SU-DHL-6 (cell line): Measurements from ENCODE around the gene IL2RG.

Source experiments
- H2AFZ ChIP-seq: fragments of 200-600 bp; sonication (generic); 2 replicates; pipeline ENCODE4 v1.6.1; 2014; ENCODE audit warnings: low read depth, mild to moderate bottlenecking, moderate library complexity, mixed read lengths, antibody characterized with exemption, low read length; ENCODE audit not compliant: severe bottlenecking
- H3F3A ChIP-seq: fragments of 200-600 bp; shearing (Covaris generic); 2 replicates; pipeline ENCODE4 v1.6.0; 2016; ENCODE audit warnings: antibody characterized with exemption, mild to moderate bottlenecking; ENCODE audit not compliant: insufficient read depth
- H3K27ac ChIP-seq: fragments of 200-600 bp; sonication (generic); 2 replicates; pipeline ENCODE4 v1.5.1; 2016; ENCODE audit warnings: low read depth, mild to moderate bottlenecking, low read length, moderate library complexity, mixed read lengths
- H3K27me3 ChIP-seq: fragments of 200-600 bp; sonication (generic), shearing (Covaris generic); 2 replicates; pipeline ENCODE4 v1.6.0; 2014; ENCODE audit warnings: mild to moderate bottlenecking, low read length
- H3K36me3 ChIP-seq: fragments of 200-600 bp; sonication (generic); 2 replicates; pipeline ENCODE4 v1.6.1; 2014; ENCODE audit warnings: mild to moderate bottlenecking, low read length, mixed read lengths
- H3K4me2 ChIP-seq: fragments of 300-600, 200-600 bp; shearing (Covaris generic), sonication (generic); 2 replicates; pipeline ENCODE4 v1.6.0; 2014; ENCODE audit warnings: low read length, low read depth, mild to moderate bottlenecking; ENCODE audit not compliant: poor library complexity, severe bottlenecking
- H3K4me3 ChIP-seq: fragments of 200-600 bp; sonication (generic); 2 replicates; pipeline ENCODE4 v1.5.1; 2014; ENCODE audit warnings: antibody characterized with exemption, low read length, mild to moderate bottlenecking, mixed read lengths; ENCODE audit not compliant: insufficient read depth, poor library complexity, severe bottlenecking
- H3K79me2 ChIP-seq: fragments of 200-600 bp; sonication (generic); 2 replicates; pipeline ENCODE4 v1.6.1; 2014; ENCODE audit warnings: mild to moderate bottlenecking, low read length, moderate library complexity; ENCODE audit not compliant: insufficient read depth
- H3K9ac ChIP-seq: fragments of 200-600 bp; sonication (generic); 2 replicates; pipeline ENCODE4 v1.7.0; 2014; ENCODE audit warnings: mild to moderate bottlenecking, low read length
- H3K9me2 ChIP-seq: fragments of 200-600 bp; sonication (generic); replicated peaks from 2 replicates; pipeline ENCODE4 v1.6.1; 2014; ENCODE audit warnings: low read length; ENCODE audit not compliant: insufficient read depth
- H3K9me3 ChIP-seq: fragments of 200-600 bp; sonication (generic); 2 replicates; pipeline ENCODE4 v1.6.1; 2014; ENCODE audit warnings: low read length, mixed read lengths; ENCODE audit not compliant: insufficient read depth
- H4K20me1 ChIP-seq: fragments of 200-600 bp; sonication (generic); 2 replicates; pipeline ENCODE4 v1.6.1; 2014; ENCODE audit warnings: low read depth, mild to moderate bottlenecking, antibody characterized with exemption, low read length, moderate library complexity, mixed read lengths
- CTCF ChIP-seq: fragments of 200-600 bp; sonication (generic); IDR thresholded peaks from one replicate; pipeline ENCODE4 v1.5.1; 2017; ENCODE audit warnings: antibody characterized with exemption, mild to moderate bottlenecking, low read length, moderate library complexity; ENCODE audit not compliant: insufficient read depth, poor library complexity, severe bottlenecking
- EZH2phosphoT487 ChIP-seq: fragments of 200-600 bp; sonication (generic), shearing (Covaris generic); conservative IDR thresholded peaks from 2 replicates; pipeline ENCODE4 v1.6.1; 2018; ENCODE audit warnings: mild to moderate bottlenecking, antibody characterized with exemption, low read length, moderate library complexity, mixed read lengths

Gene IL2RG

GRCh38 chrX:71117358-71117757 is 6.0 kb upstream of the IL2RG start:
- no peaks in the 10 kb centered on the region for H3K9me3 ChIP-seq
- H3K79me2 ChIP-seq, result no peaks in the 10 kb centered on the region
- peak overlapping the region; percentile 90 for H3K4me2 ChIP-seq
- no peaks in the 10 kb centered on the region for H3K9me2 ChIP-seq
- H3K4me3 ChIP-seq, result peak overlapping the region; percentile 72
- no peaks in the 10 kb centered on the region for H4K20me1 ChIP-seq
- peaks cover 8% of the 10 kb centered on the region for H3F3A ChIP-seq
- peak overlapping the region; percentile 77 for H2AFZ ChIP-seq
- H3K27ac ChIP-seq, result peak overlapping the region; percentile 72; the same call in 1 of the 2 replicates
- no peaks in the 10 kb centered on the region for H3K36me3 ChIP-seq
- H3K27me3 ChIP-seq, result no peaks in the 10 kb centered on the region
- peak overlapping the region; percentile 75 for H3K9ac ChIP-seq
- no peak for TF ChIP-seq EZH2phosphoT487
- no peak for TF ChIP-seq CTCF

- peak overlapping the region; percentile 98 for H3K4me2 ChIP-seq
- peak overlapping the region; percentile 73 for H3K9ac ChIP-seq
- TF ChIP-seq CTCF (no peak), EZH2phosphoT487 (no peak)
Measured at GRCh38 chrX:71111921-71112431, 599 bp upstream of the IL2RG start.

GRCh38 chrX:71109051-71109450 is 2.3 kb downstream of the IL2RG start:
- H3K27ac ChIP-seq, result no peak overlapping the region
- H3K4me3 ChIP-seq, result no peak overlapping the region
- H3K9me3 ChIP-seq, result no peaks in the 10 kb centered on the region

More at GRCh38 chrX:71111921-71112431, 599 bp upstream of the IL2RG start:
- peak overlapping the region; percentile 65 for H3K4me3 ChIP-seq
- H3K79me2 ChIP-seq, result peaks cover 16% of the 10 kb centered on the region; the same call in 1 of the 2 replicates
- no peaks in the 10 kb centered on the region for H4K20me1 ChIP-seq
- no peaks in the 10 kb centered on the region for H3K27me3 ChIP-seq
- no peaks in the 10 kb centered on the region for H3K36me3 ChIP-seq
- peak overlapping the region; percentile 97 for H3K27ac ChIP-seq
- H3K9me3 ChIP-seq, result no peaks in the 10 kb centered on the region
- H2AFZ ChIP-seq, result no peak overlapping the region
- no peaks in the 10 kb centered on the region for H3K9me2 ChIP-seq
- H3F3A ChIP-seq, result peaks cover 10% of the 10 kb centered on the region

More at GRCh38 chrX:71109051-71109450, 2.3 kb downstream of the IL2RG start:
- no peak overlapping the region for H2AFZ ChIP-seq
- H3K27me3 ChIP-seq, result no peaks in the 10 kb centered on the region
- no peaks in the 10 kb centered on the region for H3K36me3 ChIP-seq
- H3K79me2 ChIP-seq, result peaks cover 16% of the 10 kb centered on the region; the same call in 1 of the 2 replicates
- no peak overlapping the region for H3K9ac ChIP-seq
- no peaks in the 10 kb centered on the region for H3K9me2 ChIP-seq
- H3F3A ChIP-seq, result peaks cover 10% of the 10 kb centered on the region
- no peak overlapping the region for H3K4me2 ChIP-seq
- H4K20me1 ChIP-seq, result no peaks in the 10 kb centered on the region
- TF ChIP-seq EZH2phosphoT487 (no peak), CTCF (no peak)
